Activated CD8-positive, alpha-beta T cell treated with anti-CD3 and anti-CD28 coated beads, Interleukin-2, amount 10 ng/mL, durations not matched to agents 7 days and 5 days (primary cell): ENCODE data around the gene HMCN1. TPM values are rescaled to one million over a fixed set of nuclear protein-coding genes. Genes with fewer than 3 reads are reported as not detected.
"Not testable (repeated sequence)": the region's sequence is repeated elsewhere in the genome, so short reads cannot be mapped to it uniquely, and the experiment has no call there.

Source experiments
- ATAC-seq: fragments of 150-1000 bp; cut with Tn5 transposase; one replicate; pipeline ENCODE4 v1.10.0; 2021; ENCODE audit warnings: moderate library complexity
- CTCF ChIA-PET: fragments of 350-600 bp; sonication (Branson Sonifier 250); formaldehyde crosslinking; loops from one replicate; lab custom pipeline; 2021; ENCODE audit warnings: antibody characterized with exemption; lab: Charles Lee
- POLR2A ChIA-PET: fragments of 350-600 bp; sonication (Branson Sonifier 250); formaldehyde crosslinking; loops from one replicate; lab custom pipeline; 2021; ENCODE audit warnings: antibody characterized with exemption; lab: Charles Lee
- DNase-seq: peaks from one replicate; pipeline ENCODE4 v3.0.0-alpha.2; 2020
- H3K27ac Mint-ChIP-seq: one replicate; pipeline ENCODE4 v1.8.0; 2021; ENCODE audit warnings: mild to moderate bottlenecking, mixed read lengths
- H3K27me3 Mint-ChIP-seq: one replicate; pipeline ENCODE4 v1.8.0; 2021; ENCODE audit warnings: low read depth, mixed read lengths
- H3K36me3 Mint-ChIP-seq: one replicate; pipeline ENCODE4 v1.8.0; 2021; ENCODE audit warnings: low read depth, mixed read lengths
- H3K4me1 Mint-ChIP-seq: one replicate; pipeline ENCODE4 v1.8.0; 2021; ENCODE audit warnings: low read depth, mixed read lengths
- H3K4me3 Mint-ChIP-seq: one replicate; pipeline ENCODE4 v1.8.0; 2021; ENCODE audit warnings: mild to moderate bottlenecking, mixed read lengths
- H3K9me3 Mint-ChIP-seq: one replicate; pipeline ENCODE4 v1.8.0; 2022; ENCODE audit warnings: mixed read lengths; ENCODE audit not compliant: insufficient read depth
- total RNA-seq, 2 experiments: library from RNA; stranded (reverse); gene quantifications; one replicate each; pipeline ENCODE4 v1.2.3, GENCODE V29; 2021

The HMCN1 gene
- total RNA-seq, 2 experiments from 2014 or later = 0.05 to 0.18 TPM

GRCh38 chr1:186183970-186184628 is 449.9 kb downstream of the HMCN1 start:
- no peak overlapping the region for H3K4me3 Mint-ChIP-seq
- ChIA-PET CTCF (no interaction called here), POLR2A (no interaction called here)
- no peak overlapping the region for H3K27ac Mint-ChIP-seq
- no peak for ATAC-seq
- H3K27me3 Mint-ChIP-seq = peaks cover 3% of the 10 kb centered on the region
- no peaks in the 10 kb centered on the region for H3K9me3 Mint-ChIP-seq
- peaks cover 1% of the 10 kb centered on the region for H3K4me1 Mint-ChIP-seq
- H3K36me3 Mint-ChIP-seq = no peaks in the 10 kb centered on the region
- DNase-seq = no peak

GRCh38 chr1:186186251-186186650 is 452.1 kb downstream of the HMCN1 start:
- DNase-seq, H3K27ac Mint-ChIP-seq, H3K36me3 Mint-ChIP-seq, CTCF ChIA-PET, POLR2A ChIA-PET, H3K4me1 Mint-ChIP-seq, H3K9me3 Mint-ChIP-seq, H3K4me3 Mint-ChIP-seq, ATAC-seq, H3K27me3 Mint-ChIP-seq: not testable (repeated sequence)

GRCh38 chr1:186187601-186188000 is 453.4 kb downstream of the HMCN1 start:
- no peaks in the 10 kb centered on the region for H3K9me3 Mint-ChIP-seq
- CTCF ChIA-PET = no interaction called here
- DNase-seq = no peak
- H3K4me1 Mint-ChIP-seq = peaks cover 1% of the 10 kb centered on the region
- no peak overlapping the region for H3K27ac Mint-ChIP-seq
- POLR2A ChIA-PET = no interaction called here
- no peaks in the 10 kb centered on the region for H3K36me3 Mint-ChIP-seq
- H3K27me3 Mint-ChIP-seq = no peaks in the 10 kb centered on the region
- ATAC-seq = no peak
- no peak overlapping the region for H3K4me3 Mint-ChIP-seq

- Mint-ChIP-seq H3K27me3 (no peaks in the 10 kb centered on the region), H3K9me3 (no peaks in the 10 kb centered on the region), H3K27ac (no peak overlapping the region), H3K4me3 (no peak overlapping the region), H3K36me3 (no peaks in the 10 kb centered on the region), H3K4me1 (peaks cover 1% of the 10 kb centered on the region)
- CTCF ChIA-PET = no interaction called here
- no peak for ATAC-seq
- POLR2A ChIA-PET = no interaction called here
- DNase-seq = no peak
Observed at GRCh38 chr1:186188004-186188539, 453.9 kb downstream of the HMCN1 start.

GRCh38 chr1:186188736-186189135 is 454.5 kb downstream of the HMCN1 start:
- no peaks in the 10 kb centered on the region for H3K27me3 Mint-ChIP-seq
- no peaks in the 10 kb centered on the region for H3K36me3 Mint-ChIP-seq
- CTCF ChIA-PET = no interaction called here
- H3K27ac Mint-ChIP-seq = no peak overlapping the region
- ATAC-seq = no peak
- no peaks in the 10 kb centered on the region for H3K9me3 Mint-ChIP-seq
- H3K4me3 Mint-ChIP-seq = no peak overlapping the region
- H3K4me1 Mint-ChIP-seq = peaks cover 1% of the 10 kb centered on the region
- POLR2A ChIA-PET = no interaction called here
- no peak for DNase-seq

GRCh38 chr1:186189156-186189555 is 455.0 kb downstream of the HMCN1 start:
- Mint-ChIP-seq H3K4me3 (no peak overlapping the region), H3K9me3 (no peaks in the 10 kb centered on the region), H3K27me3 (no peaks in the 10 kb centered on the region), H3K4me1 (peaks cover under 1% of the 10 kb centered on the region), H3K27ac (no peak overlapping the region), H3K36me3 (no peaks in the 10 kb centered on the region)
- no peak for DNase-seq
- ChIA-PET CTCF (no interaction called here), POLR2A (no interaction called here)
- no peak for ATAC-seq

GRCh38 chr1:186191511-186191910 is 457.3 kb downstream of the HMCN1 start:
- H3K27ac Mint-ChIP-seq = no peak overlapping the region
- no peaks in the 10 kb centered on the region for H3K9me3 Mint-ChIP-seq
- CTCF ChIA-PET = interaction anchor here (1.0 kb wide), 1 partner anchor 11 kb away, joined by 3 read pairs; no protein-coding TSS in a partner anchor
- H3K4me3 Mint-ChIP-seq = no peak overlapping the region
- POLR2A ChIA-PET = no interaction called here
- DNase-seq (no peak), ATAC-seq (no peak)
- no peaks in the 10 kb centered on the region for H3K36me3 Mint-ChIP-seq
- H3K27me3 Mint-ChIP-seq = no peaks in the 10 kb centered on the region
- no peaks in the 10 kb centered on the region for H3K4me1 Mint-ChIP-seq

GRCh38 chr1:186193224-186193623 is 459.0 kb downstream of the HMCN1 start:
- ChIA-PET POLR2A (no interaction called here), CTCF (no interaction called here)
- H3K4me1 Mint-ChIP-seq = no peaks in the 10 kb centered on the region
- H3K27ac Mint-ChIP-seq = no peak overlapping the region
- no peak for DNase-seq
- no peak overlapping the region for H3K4me3 Mint-ChIP-seq
- H3K27me3 Mint-ChIP-seq = peaks cover 2% of the 10 kb centered on the region
- no peak for ATAC-seq
- no peaks in the 10 kb centered on the region for H3K36me3 Mint-ChIP-seq
- H3K9me3 Mint-ChIP-seq = no peaks in the 10 kb centered on the region

GRCh38 chr1:186194107-186194756 is 460.0 kb downstream of the HMCN1 start:
- Mint-ChIP-seq H3K9me3 (no peaks in the 10 kb centered on the region), H3K4me1 (no peaks in the 10 kb centered on the region), H3K27me3 (peaks cover 6% of the 10 kb centered on the region), H3K4me3 (no peak overlapping the region), H3K36me3 (no peaks in the 10 kb centered on the region), H3K27ac (no peak overlapping the region)
- DNase-seq = no peak
- ChIA-PET CTCF (no interaction called here), POLR2A (no interaction called here)
- ATAC-seq = no peak

GRCh38 chr1:186195377-186195931 is 461.3 kb downstream of the HMCN1 start:
- Mint-ChIP-seq H3K4me1 (no peaks in the 10 kb centered on the region), H3K27ac (no peak overlapping the region), H3K36me3 (no peaks in the 10 kb centered on the region), H3K9me3 (no peaks in the 10 kb centered on the region), H3K4me3 (no peak overlapping the region), H3K27me3 (peaks cover 6% of the 10 kb centered on the region)
- no peak for DNase-seq
- ChIA-PET CTCF (no interaction called here), POLR2A (interaction anchor here (0.5 kb wide), 1 partner anchor 1101 kb away, joined by 3 read pairs; no protein-coding TSS in a partner anchor)
- no peak for ATAC-seq

GRCh38 chr1:186202271-186202764 is 468.1 kb downstream of the HMCN1 start:
- peaks cover 38% of the 10 kb centered on the region for H3K27me3 Mint-ChIP-seq
- POLR2A ChIA-PET = no interaction called here
- no peak for ATAC-seq

GRCh38 chr1:186202776-186203175 is 468.6 kb downstream of the HMCN1 start:
- no peak overlapping the region for H3K27ac Mint-ChIP-seq
- H3K36me3 Mint-ChIP-seq = no peaks in the 10 kb centered on the region
- ATAC-seq = no peak
- H3K9me3 Mint-ChIP-seq = no peaks in the 10 kb centered on the region
- H3K4me1 Mint-ChIP-seq = peaks cover 15% of the 10 kb centered on the region
- H3K4me3 Mint-ChIP-seq = no peak overlapping the region
- POLR2A ChIA-PET = no interaction called here
- no peak for DNase-seq
- CTCF ChIA-PET = no interaction called here
- peaks cover 41% of the 10 kb centered on the region for H3K27me3 Mint-ChIP-seq

More at GRCh38 chr1:186202271-186202764, 468.1 kb downstream of the HMCN1 start:
- DNase-seq = no peak
- H3K4me3 Mint-ChIP-seq = no peak overlapping the region
- H3K4me1 Mint-ChIP-seq = peaks cover 15% of the 10 kb centered on the region
- no peak overlapping the region for H3K27ac Mint-ChIP-seq
- H3K9me3 Mint-ChIP-seq = no peaks in the 10 kb centered on the region
- CTCF ChIA-PET = no interaction called here
- no peaks in the 10 kb centered on the region for H3K36me3 Mint-ChIP-seq
